Left renal cortex interstitium (tissue), 4 donors: ENCODE data around the gene RHOJ. TPM values are rescaled to one million over a fixed set of nuclear protein-coding genes. Genes with fewer than 3 reads are reported as not detected.
"Not testable (repeated sequence)": the region's sequence is repeated elsewhere in the genome, so short reads cannot be mapped to it uniquely, and the experiment has no call there.

Source experiments
- DNase-seq, 4 donors: peaks; one replicate each; pipeline ENCODE4 v3.0.0-alpha.2; 2013; ENCODE audit warnings: low read depth in 4 of 4, low spot score in 2 of 4, missing footprints in 1 of 4
- polyA plus RNA-seq, 4 donors: library from polyadenylated mRNA; unstranded; fragments of 120-200 nt; gene quantifications; one replicate each; pipeline ENCODE4 v1.2.1, GENCODE V29; 2013; ENCODE audit not compliant: insufficient read length in 4 of 4

The RHOJ gene
- polyA plus RNA-seq = 10 to 100 TPM; 18.3 to 24.8 (median 20.9) TPM

GRCh38 chr14:63204407-63205043 lies at the start of gene RHOJ:
RHOJ (plus strand) TSS chr14:63204443; CDS start chr14:63204870, 427 bp downstream.
- peak in 1 of 4 donors; percentile 31 for DNase-seq

- no peak for DNase-seq
Measured at GRCh38 chr14:63155511-63156185, 48.6 kb upstream of the RHOJ start.

- no peak for DNase-seq
Measured at GRCh38 chr14:63157195-63157594, 47.0 kb upstream of the RHOJ start.

- no peak for DNase-seq
Measured at GRCh38 chr14:63163306-63163705, 40.9 kb upstream of the RHOJ start.

- no peak for DNase-seq
Measured at GRCh38 chr14:63164108-63164683, 40.0 kb upstream of the RHOJ start.

- DNase-seq = not testable (repeated sequence)
Measured at GRCh38 chr14:63165267-63165666, 39.0 kb upstream of the RHOJ start.

GRCh38 chr14:63167044-63167443 lies 37.2 kb upstream of the RHOJ start:
- DNase-seq = no peak

GRCh38 chr14:63174760-63175191 lies 29.5 kb upstream of the RHOJ start:
- DNase-seq = peak in 2 of 4 donors; percentile 7 to 17

GRCh38 chr14:63175531-63175930 lies 28.7 kb upstream of the RHOJ start:
- DNase-seq = no peak

- DNase-seq = no peak
Measured at GRCh38 chr14:63178912-63179311, 25.3 kb upstream of the RHOJ start.

GRCh38 chr14:63179383-63179782 lies 24.9 kb upstream of the RHOJ start:
- no peak for DNase-seq

- no peak for DNase-seq
Measured at GRCh38 chr14:63180011-63180410, 24.2 kb upstream of the RHOJ start.

- no peak for DNase-seq
Measured at GRCh38 chr14:63182968-63183367, 21.3 kb upstream of the RHOJ start.

- no peak for DNase-seq
Measured at GRCh38 chr14:63186453-63186852, 17.8 kb upstream of the RHOJ start.

- DNase-seq = no peak
Measured at GRCh38 chr14:63191211-63191610, 13.0 kb upstream of the RHOJ start.

- DNase-seq = no peak
Measured at GRCh38 chr14:63192085-63192484, 12.2 kb upstream of the RHOJ start.

- no peak for DNase-seq
Measured at GRCh38 chr14:63193236-63193635, 11.0 kb upstream of the RHOJ start.

- DNase-seq = no peak
Measured at GRCh38 chr14:63200035-63200740, 4.1 kb upstream of the RHOJ start.

GRCh38 chr14:63200767-63201166 lies 3.5 kb upstream of the RHOJ start:
- no peak for DNase-seq

- no peak for DNase-seq
Measured at GRCh38 chr14:63203015-63203414, 1.2 kb upstream of the RHOJ start.
